HG02970 (cell line): ENCODE measurements around the gene OPHN1.
"Not testable (repeated sequence)": the region's sequence is repeated elsewhere in the genome, so short reads cannot be mapped to it uniquely, and the experiment has no call there.

Experiments
- ATAC-seq: cut with Tn5 transposase; IDR thresholded peaks from one replicate; pipeline ENCODE4 v1.9.1; 2021; ENCODE audit warnings: mild to moderate bottlenecking, moderate library complexity, moderate number of reproducible peaks; ENCODE audit not compliant: unreplicated experiment, low FRiP score

OPHN1 gene

DNA sequence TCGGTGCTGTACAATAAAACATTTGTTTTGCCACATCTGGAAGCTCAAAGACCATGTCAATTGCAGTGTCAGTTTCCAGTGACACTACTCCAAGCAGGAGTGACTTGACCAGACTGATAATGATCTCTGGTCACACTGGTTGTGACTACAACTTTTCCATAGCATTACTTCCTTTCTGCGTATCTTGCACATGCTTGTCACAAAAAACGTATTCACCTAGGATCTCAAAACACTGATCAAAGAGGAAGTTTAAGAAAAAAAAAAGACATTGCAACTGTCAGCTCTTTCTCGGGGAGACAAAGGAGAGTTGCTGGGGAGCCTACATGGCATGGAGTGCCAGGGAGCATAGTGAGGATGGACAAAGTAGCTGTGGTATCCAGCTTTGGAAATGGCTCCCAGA lies 60.6 kb downstream of the OPHN1 start:
- no peak for ATAC-seq

DNA sequence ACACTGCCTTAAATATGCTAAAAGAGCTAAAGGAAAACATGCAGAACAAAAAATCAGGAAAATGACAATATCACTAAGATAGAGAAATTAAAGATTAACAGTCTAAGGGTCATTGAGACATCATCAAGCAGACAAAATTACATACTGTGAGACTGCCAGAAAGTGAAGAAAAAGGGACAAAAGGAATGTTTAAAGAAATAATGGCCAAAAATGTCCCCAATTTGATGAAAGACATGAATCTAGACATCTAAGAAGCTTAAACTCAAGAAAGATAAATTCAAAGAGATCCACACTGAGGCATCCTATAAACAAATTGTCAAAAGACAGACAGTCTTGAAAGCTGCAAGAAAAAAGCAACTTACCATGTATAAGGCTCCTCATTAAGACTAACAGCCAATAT lies 63.7 kb downstream of the OPHN1 start:
- ATAC-seq = no peak

- ATAC-seq = no peak
These were observed 68.0 kb downstream of the OPHN1 start for GRCh38 chrX:68365341-68365740.

- ATAC-seq = no peak
These were observed 69.3 kb downstream of the OPHN1 start for GRCh38 chrX:68363984-68364383.

GRCh38 chrX:68358679-68359078 lies 74.6 kb downstream of the OPHN1 start:
- no peak for ATAC-seq

- no peak for ATAC-seq
These were observed 77.7 kb downstream of the OPHN1 start for GRCh38 chrX:68355629-68355920.

DNA sequence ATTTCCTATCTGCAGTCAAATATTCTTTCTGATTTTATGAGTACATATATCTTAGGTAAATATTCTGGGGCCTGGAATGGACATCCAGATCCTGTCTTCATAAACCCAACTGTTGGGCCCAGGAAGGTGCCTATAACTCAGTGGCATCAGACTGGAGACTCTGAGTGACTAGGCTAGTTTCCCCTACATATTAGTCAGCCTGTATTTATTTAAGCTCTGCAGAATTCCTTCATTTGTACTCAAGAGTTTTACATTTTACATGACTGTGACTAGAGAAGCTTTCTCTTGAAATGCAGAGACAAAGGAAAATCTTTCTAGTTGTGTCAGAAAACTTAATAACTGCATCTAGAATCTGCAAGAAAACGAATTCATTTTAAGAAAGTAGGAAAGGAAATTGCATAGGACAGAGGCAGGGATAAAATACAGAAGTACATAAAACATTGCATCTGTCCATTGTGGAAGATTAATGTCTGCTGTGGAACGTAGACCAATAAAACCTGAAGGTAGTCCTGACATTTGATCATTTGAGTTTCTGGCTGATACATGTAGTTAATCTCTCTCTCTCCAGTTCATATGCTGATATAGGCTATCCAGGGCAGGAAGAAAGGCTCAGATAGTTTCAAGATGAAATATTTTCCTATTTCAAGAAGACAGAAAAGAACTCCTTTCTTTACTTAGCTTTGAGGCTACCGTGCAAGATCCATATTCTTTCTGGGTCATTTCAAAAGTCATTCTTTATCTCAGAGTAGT lies 78.2 kb downstream of the OPHN1 start:
- ATAC-seq = no peak

- ATAC-seq = no peak
These were observed 88.3 kb downstream of the OPHN1 start for GRCh38 chrX:68345025-68345424.

GRCh38 chrX:68343551-68343950 lies 89.7 kb downstream of the OPHN1 start:
- ATAC-seq = no peak

GRCh38 chrX:68332201-68332731 lies 101.0 kb downstream of the OPHN1 start:
- ATAC-seq = no peak

DNA sequence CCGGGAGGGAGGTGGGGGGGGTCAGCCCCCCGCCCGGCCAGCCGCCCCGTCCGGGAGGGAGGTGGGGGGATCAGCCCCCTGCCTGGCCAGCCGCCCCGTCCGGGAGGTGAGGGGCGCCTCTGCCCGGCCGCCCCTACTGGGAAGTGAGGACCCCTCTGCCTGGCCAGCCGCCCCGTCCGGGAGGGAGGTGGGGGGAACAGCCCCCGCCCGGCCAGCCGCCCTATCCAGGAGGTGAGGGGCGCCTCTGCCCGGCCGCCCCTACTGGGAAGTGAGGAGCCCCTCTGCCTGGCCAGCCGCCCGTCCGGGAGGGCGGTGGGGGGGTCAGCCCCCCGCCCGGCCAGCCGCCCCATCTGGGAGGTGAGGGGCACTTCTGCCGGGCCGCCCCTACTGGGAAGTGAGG lies 106.5 kb downstream of the OPHN1 start:
- not testable (repeated sequence) for ATAC-seq

GRCh38 chrX:68307769-68308168 lies 125.5 kb downstream of the OPHN1 start:
- ATAC-seq = no peak

GRCh38 chrX:68304602-68305001 lies 128.7 kb downstream of the OPHN1 start:
- no peak for ATAC-seq

- ATAC-seq = no peak
These were observed 133.4 kb downstream of the OPHN1 start for GRCh38 chrX:68299898-68300297.

DNA sequence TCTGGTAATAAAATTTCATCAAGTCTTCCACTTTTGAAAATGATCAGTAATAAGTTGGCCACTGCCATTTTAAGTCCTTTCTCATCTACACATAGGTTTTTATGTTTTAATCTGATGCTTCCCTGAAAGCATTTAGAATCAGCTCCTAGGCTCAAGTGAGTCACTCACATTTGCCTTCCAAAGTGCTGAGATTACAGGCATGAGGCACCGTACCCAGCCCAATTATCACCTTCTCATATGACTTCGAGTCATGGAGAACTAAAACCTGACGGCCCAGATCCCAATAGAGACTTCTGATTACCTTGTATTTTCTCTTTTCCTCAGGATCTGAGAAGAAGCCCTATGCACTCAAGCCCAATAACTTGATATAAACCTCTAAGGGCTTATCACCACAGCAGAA lies 140.8 kb downstream of the OPHN1 start:
- ATAC-seq = no peak

DNA sequence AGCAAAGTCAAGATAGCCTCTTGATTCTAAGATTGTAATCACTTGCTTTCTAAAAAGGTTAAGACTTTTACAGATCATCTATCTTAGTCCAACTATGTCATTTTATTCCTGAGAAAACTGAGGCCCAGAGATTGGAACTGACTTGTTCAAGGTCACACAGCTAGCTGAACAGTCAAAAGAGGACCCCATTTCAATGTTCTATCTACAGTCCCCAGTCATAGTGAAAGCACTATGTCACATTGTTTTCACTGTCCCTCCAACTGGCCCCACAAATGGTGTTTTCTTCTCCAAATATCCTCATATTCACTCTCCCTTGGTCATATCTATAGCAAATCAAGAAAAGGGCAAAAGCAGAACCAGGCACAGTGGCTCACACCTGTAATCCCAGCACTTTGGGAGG lies 145.2 kb downstream of the OPHN1 start:
- no peak for ATAC-seq

GRCh38 chrX:68287419-68287818 lies 145.9 kb downstream of the OPHN1 start:
- no peak for ATAC-seq

- no peak for ATAC-seq
These were observed 146.3 kb downstream of the OPHN1 start for GRCh38 chrX:68286980-68287379.

- no peak for ATAC-seq
These were observed 147.2 kb downstream of the OPHN1 start for GRCh38 chrX:68286076-68286475.

DNA sequence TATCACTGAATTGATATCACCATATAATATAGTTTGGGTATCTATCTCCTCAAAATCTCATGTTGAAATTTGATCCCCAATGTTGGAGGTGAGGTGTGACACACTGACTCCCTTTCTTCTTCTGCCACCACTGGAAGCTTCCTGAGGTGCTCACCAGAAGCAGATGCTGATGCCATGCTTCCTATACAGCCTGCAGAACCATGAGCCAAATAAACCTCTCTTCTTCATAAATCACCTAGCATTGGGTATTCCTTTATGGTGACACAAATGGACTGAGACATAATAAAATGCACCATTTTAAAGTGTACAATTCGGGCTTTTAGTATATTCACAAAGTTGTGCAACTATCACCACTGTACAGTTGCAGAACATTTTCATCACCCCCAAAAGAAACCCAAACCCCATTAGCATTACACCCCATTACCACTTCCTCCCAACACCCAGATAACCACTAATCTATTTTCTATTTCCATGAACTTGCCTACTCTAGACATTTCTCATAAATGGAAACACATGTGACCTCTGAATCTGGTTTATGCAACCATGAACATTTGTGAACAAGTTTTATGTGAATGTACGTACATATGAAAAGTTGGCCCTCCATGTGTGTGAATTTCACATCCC lies 148.9 kb downstream of the OPHN1 start:
- no peak for ATAC-seq

DNA sequence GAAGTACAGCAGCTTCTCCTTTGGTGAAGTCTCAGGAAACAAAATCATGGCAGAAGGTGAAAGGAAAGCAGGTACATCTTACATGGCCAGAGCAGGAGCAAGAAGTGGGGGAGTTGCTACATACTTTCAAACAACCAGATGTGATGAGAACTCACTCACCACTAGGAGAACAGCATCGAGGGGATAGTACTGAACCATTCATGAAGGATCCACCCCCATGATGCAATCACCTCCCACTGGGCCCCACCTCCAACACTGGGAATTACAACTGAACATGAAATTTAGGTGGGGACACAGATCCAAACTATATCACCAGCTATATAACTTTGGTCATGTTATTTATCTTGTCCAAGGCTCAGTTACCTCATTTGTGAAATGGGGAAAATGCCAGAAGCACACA lies 159.4 kb downstream of the OPHN1 start:
- no peak for ATAC-seq

DNA sequence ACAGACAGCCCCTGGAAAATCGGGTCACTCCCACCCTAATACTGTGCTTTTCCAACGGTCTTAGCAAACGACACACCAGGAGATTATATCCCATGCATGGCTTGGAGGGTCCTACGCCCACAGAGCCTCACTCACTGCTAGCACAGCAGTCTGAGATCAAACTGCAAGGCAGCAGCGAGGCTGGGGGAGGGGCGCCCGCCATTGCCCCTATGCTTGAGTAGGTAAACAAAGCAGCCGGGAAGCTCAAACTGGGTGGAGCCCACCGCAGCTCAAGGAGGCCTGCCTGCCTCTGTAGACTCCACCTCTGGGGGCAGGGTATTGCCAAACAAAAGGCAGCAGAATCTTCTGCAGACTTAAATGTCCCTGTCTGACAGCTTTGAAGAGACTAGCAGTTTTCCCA lies 168.5 kb downstream of the OPHN1 start:
- ATAC-seq = not testable (repeated sequence)
